ENCODE data around the gene FLNB. TPM values are rescaled to one million over a fixed set of nuclear protein-coding genes. Genes with fewer than 3 reads are reported as not detected.

FLNB gene
- total and polyA plus RNA-seq, 2 of the 13 experiments (the other 11 are each of a cell fraction or from before 2014, with no cell fraction given), result 106 to 130 TPM

GRCh38 chr3:58071480-58071971, 63.3 kb downstream of the FLNB start (continued):
- TF ChIP-seq MAFG (CRISPR knock-in tag; IDR thresholded peaks at IDR 0.05) (no peak), HNF1B (CRISPR knock-in tag; IDR thresholded peaks at IDR 0.05) (peak; percentile 97), TEAD2 (CRISPR knock-in tag; IDR thresholded peaks at IDR 0.05) (no peak), SNAPC2 (CRISPR knock-in tag; IDR thresholded peaks at IDR 0.05) (0 out of 2 replicates have a peak, but pooled peaks have one; percentile 78), BORCS8-MEF2B (CRISPR knock-in tag; IDR thresholded peaks at IDR 0.05) (peak; percentile 48; the same call in 1 of the 2 replicates), ZNF574 (CRISPR knock-in tag; IDR thresholded peaks at IDR 0.05) (peak; percentile 38; the same call in 1 of the 2 replicates), PRDM15 (CRISPR knock-in tag; IDR thresholded peaks at IDR 0.05) (peak; percentile 29; the same call in 1 of the 2 replicates), RFXAP (CRISPR knock-in tag; IDR thresholded peaks at IDR 0.05; ENCODE audit: borderline replicate concordance) (no peak), NFATC3 (CRISPR knock-in tag; IDR thresholded peaks at IDR 0.05) (no peak), FOXP4 (CRISPR knock-in tag; IDR thresholded peaks at IDR 0.05) (0 out of 2 replicates have a peak, but pooled peaks have one; percentile 33), ZNF674 (CRISPR knock-in tag; IDR thresholded peaks at IDR 0.05; ENCODE audit: low read depth) (no peak), ZNF235 (CRISPR knock-in tag; IDR thresholded peaks at IDR 0.05; ENCODE audit: borderline replicate concordance) (no peak), BCLAF1 (IDR thresholded peaks at IDR 0.05) (no peak), RORA (CRISPR knock-in tag; IDR thresholded peaks at IDR 0.05) (no peak), IRX3 (CRISPR knock-in tag; IDR thresholded peaks at IDR 0.05; ENCODE audit: borderline replicate concordance, low read depth) (no peak), THAP11 (CRISPR knock-in tag; IDR thresholded peaks at IDR 0.05) (peak; percentile 57), ERF (CRISPR knock-in tag; IDR thresholded peaks at IDR 0.05) (peak; percentile 78)
